OCI-LY7 (cell line): ENCODE data around the gene IZUMO4.

Experiments
- EZH2phosphoT487 ChIP-seq: fragments of 200-600 bp; sonication (generic); IDR thresholded peaks from 2 replicates; pipeline ENCODE4 v1.6.1; 2018; ENCODE audit warnings: low read depth, borderline replicate concordance, mild to moderate bottlenecking, mixed run types, antibody characterized with exemption, low read length, moderate library complexity, mixed read lengths
- TF ChIP-seq, protein P1 (sequence below): fragments of 200-600 bp; sonication (generic); conservative IDR thresholded peaks from 2 replicates; pipeline ENCODE4 v1.5.1; 2014; ENCODE audit warnings: mild to moderate bottlenecking, antibody characterized with exemption, low read length, moderate library complexity, mixed read lengths

DNA sequence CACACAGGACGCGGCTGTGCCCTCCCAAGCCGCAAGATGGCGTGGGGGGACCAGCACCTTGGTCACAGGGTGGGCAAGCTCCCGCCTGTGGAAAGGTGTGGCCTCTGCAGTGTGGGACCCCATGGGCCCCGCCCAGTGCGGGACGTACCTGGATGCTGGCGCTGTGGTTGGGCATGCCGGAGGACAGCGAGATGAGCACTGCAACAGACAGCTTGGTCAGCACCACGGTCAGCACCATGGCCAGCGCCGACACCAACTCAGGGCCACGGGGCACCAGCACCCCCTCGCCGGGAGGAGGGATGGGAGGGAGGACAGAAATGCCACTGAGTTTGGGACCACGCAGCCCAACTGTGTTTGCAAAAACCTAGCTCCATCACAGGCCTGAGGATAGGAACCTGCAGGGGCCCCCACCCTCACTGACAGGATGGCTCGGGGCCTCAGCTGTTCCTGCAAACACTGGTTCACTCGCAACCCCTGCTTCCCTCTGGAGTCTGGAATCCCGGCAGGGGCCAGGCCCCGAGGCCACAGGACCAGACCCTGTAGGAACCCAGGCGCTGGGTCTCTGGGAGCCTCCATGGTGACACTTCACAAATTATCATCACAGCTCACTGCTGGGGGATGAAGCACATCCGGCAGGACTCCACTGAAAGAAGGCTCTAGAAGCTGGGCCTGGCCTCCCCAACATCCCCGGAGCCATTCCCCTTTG is 27.1 kb downstream of the IZUMO4 start:
- TF ChIP-seq, protein P1, sequence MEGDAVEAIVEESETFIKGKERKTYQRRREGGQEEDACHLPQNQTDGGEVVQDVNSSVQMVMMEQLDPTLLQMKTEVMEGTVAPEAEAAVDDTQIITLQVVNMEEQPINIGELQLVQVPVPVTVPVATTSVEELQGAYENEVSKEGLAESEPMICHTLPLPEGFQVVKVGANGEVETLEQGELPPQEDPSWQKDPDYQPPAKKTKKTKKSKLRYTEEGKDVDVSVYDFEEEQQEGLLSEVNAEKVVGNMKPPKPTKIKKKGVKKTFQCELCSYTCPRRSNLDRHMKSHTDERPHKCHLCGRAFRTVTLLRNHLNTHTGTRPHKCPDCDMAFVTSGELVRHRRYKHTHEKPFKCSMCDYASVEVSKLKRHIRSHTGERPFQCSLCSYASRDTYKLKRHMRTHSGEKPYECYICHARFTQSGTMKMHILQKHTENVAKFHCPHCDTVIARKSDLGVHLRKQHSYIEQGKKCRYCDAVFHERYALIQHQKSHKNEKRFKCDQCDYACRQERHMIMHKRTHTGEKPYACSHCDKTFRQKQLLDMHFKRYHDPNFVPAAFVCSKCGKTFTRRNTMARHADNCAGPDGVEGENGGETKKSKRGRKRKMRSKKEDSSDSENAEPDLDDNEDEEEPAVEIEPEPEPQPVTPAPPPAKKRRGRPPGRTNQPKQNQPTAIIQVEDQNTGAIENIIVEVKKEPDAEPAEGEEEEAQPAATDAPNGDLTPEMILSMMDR: no peak
- TF ChIP-seq EZH2phosphoT487: no peak
